Measurements from ENCODE around the gene C9orf152.

- TF ChIP-seq SPI1 (IDR thresholded peaks at IDR 0.05; ENCODE audit: borderline replicate concordance, low read depth) (no peak), POLR2AphosphoS5 (IDR thresholded peaks at IDR 0.05; ENCODE audit: low read depth) (no peak)
These were observed 47.8 kb downstream of the C9orf152 start for GRCh38 chr9:110160123-110160522.

Measured in HL-60 (cell line).